Activated T-cell treated with anti-CD3 and anti-CD28 coated beads, Interleukin-2, amount 50 U/mL, for 72 hours (primary cell): ENCODE measurements around the gene BTK. TPM values are rescaled to one million over a fixed set of nuclear protein-coding genes. Genes with fewer than 3 reads are reported as not detected.

Experiments used
- ATAC-seq, 2 donors: fragments of 150-1000 bp; cut with Tn5 transposase; replicated peaks in 1 of 2; 2 replicates each; pipeline ENCODE4 v1.10.0; 2021; ENCODE audit warnings: moderate library complexity in 2 of 2, mild to moderate bottlenecking in 1 of 2
- DNase-seq, 2 donors: peaks; one replicate each; pipeline ENCODE4 v3.0.0; 2021 to 2022; ENCODE audit warnings: mixed read lengths in 1 of 2
- H3K27ac Mint-ChIP-seq: one replicate; pipeline ENCODE4 v1.8.0; 2022; ENCODE audit warnings: mild to moderate bottlenecking, moderate library complexity, mixed read lengths
- H3K27me3 Mint-ChIP-seq: one replicate; pipeline ENCODE4 v1.8.0; 2022; ENCODE audit warnings: low read depth, mixed read lengths
- H3K36me3 Mint-ChIP-seq, 2 donors: one replicate each; pipeline ENCODE4 v1.8.0; 2022; ENCODE audit warnings: mixed read lengths in 2 of 2, mild to moderate bottlenecking in 1 of 2; ENCODE audit not compliant: insufficient read depth in 2 of 2
- H3K4me1 Mint-ChIP-seq: one replicate; pipeline ENCODE4 v1.8.0; 2022; ENCODE audit warnings: low read depth, mixed read lengths
- H3K4me3 Mint-ChIP-seq, 2 donors: one replicate each; pipeline ENCODE4 v1.8.0; 2022; ENCODE audit warnings: mild to moderate bottlenecking in 2 of 2, mixed read lengths in 2 of 2, moderate library complexity in 2 of 2
- H3K9me3 Mint-ChIP-seq, 2 donors: one replicate each; pipeline ENCODE4 v1.8.0; 2022; ENCODE audit warnings: mixed read lengths in 2 of 2
- total RNA-seq, 2 donors: library from RNA; stranded (reverse); gene quantifications; one replicate each; pipeline ENCODE4 v1.2.3, GENCODE V29; 2022

BTK gene
- total RNA-seq, 2 donors from 2014 or later = 1.7 to 1.9 TPM

GRCh38 chrX:101408532-101408841 is 22.5 kb upstream of the BTK start:
- no peaks in the 10 kb centered on the region for H3K27me3 Mint-ChIP-seq
- H3K36me3 Mint-ChIP-seq = peaks cover 12 to 14% of the 10 kb centered on the region in 2 donors
- peak overlapping the region; percentile 85 to 96 for H3K4me3 Mint-ChIP-seq
- H3K4me1 Mint-ChIP-seq = peaks cover 23% of the 10 kb centered on the region
- peak overlapping the region; percentile 97 for H3K27ac Mint-ChIP-seq
- no peaks in the 10 kb centered on the region for H3K9me3 Mint-ChIP-seq
- DNase-seq = no peak
- no peak for ATAC-seq

- Mint-ChIP-seq H3K4me3 (peak within 1 kb of the TSS; percentile 85 to 96), H3K27me3 (no peaks in the 10 kb centered on the region), H3K36me3 (peaks cover 12 to 14% of the 10 kb centered on the region in 2 donors)
Observed at GRCh38 chrX:101407748-101408531, 21.9 kb upstream of the BTK start, which contains the start of the genes GLA and HNRNPH2. GLA (minus strand) TSS chrX:101407925; CDS start chrX:101407903, 22 bp downstream. HNRNPH2 (plus strand) TSS chrX:101408222; CDS start chrX:101411989, 3,767 bp downstream.

DNA sequence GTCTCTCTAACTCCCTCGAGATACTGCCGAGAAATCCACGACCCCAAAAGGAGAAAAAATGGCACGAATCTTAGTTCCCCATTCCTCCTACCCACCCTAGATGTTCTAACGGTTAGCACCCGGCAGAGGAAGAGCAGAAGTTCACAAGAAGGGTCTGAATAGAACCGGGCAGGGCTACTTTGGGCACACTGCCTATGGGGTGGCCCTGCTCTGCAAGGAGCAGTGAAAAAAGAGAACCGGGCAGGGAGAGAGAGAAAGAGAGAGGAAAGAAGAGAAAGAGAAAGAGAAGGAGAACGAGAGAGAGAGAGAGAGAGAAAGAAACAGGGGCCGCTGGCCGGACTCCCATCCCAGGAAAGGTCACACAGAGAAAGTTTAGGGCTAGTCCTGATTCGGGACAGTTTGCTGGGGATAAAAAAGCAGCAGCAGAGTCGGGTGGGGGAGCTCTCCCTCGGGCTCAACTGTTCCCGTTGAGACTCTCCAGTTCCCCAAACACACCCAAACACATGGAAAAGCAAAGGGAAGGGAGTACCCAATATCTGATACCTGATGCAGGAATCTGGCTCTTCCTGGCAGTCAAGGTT is 21.3 kb upstream of the BTK start:
- Mint-ChIP-seq H3K27me3 (no peaks in the 10 kb centered on the region), H3K27ac (peak overlapping the region; percentile 97), H3K9me3 (no peaks in the 10 kb centered on the region), H3K4me3 (peak overlapping the region; percentile 85 to 96), H3K36me3 (peaks cover 10 to 16% of the 10 kb centered on the region in 2 donors), H3K4me1 (peaks cover 10% of the 10 kb centered on the region)
- no peak for DNase-seq
- no peak for ATAC-seq

More at GRCh38 chrX:101407748-101408531, 21.9 kb upstream of the BTK start, which contains the start of the genes GLA and HNRNPH2:
- Mint-ChIP-seq H3K9me3 (no peaks in the 10 kb centered on the region), H3K4me1 (peaks cover 17% of the 10 kb centered on the region), H3K27ac (peak within 1 kb of the TSS; percentile 97)
- peak; percentile 92 to 94 for ATAC-seq
- DNase-seq = peak; percentile 84 to 88

DNA sequence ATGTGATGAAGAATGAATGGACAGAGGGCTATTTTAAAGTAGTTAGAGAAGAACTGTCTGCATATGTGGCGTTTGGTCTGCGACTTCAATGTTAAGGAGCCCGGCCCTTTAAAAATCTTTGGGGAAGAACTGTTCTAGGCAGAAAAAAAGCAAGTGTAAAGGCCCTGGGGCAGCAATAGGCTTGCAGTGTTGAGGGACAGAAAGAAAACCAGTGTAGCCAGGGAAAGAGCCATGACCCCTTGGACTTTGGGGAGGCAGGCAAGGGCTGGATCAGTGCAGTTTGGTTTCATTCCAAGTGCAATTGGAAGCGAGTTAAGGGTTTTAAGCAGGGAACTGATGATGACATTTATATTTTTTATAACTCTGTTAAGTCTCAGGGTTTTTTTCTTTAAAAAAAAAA is 13.8 kb upstream of the BTK start:
- Mint-ChIP-seq H3K36me3 (peaks cover 6 to 17% of the 10 kb centered on the region in 2 donors), H3K4me1 (no peaks in the 10 kb centered on the region), H3K9me3 (no peaks in the 10 kb centered on the region), H3K4me3 (no peak overlapping the region), H3K27me3 (no peaks in the 10 kb centered on the region), H3K27ac (no peak overlapping the region)
- DNase-seq (no peak), ATAC-seq (no peak)

DNA sequence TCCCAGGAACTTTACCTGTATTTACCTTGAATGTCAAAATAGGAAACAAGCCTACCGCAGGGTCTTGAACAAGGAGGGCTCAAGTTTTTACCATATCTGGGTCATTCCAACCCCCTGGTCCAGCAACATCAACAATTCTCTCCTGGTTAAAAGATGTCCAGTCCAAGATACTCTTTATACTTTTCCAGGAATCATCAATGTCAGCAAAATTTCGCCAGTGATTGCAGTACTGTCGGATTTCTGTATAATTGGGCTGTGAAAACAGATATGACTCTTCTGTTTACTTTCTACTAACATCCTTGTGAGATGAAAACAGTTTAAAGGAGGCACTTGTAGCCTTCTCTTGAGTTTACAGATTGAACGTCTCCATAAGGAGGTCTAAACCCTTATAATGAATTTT is 12.7 kb upstream of the BTK start:
- H3K27me3 Mint-ChIP-seq = no peaks in the 10 kb centered on the region
- no peaks in the 10 kb centered on the region for H3K9me3 Mint-ChIP-seq
- no peak overlapping the region for H3K27ac Mint-ChIP-seq
- no peak overlapping the region for H3K4me3 Mint-ChIP-seq
- H3K36me3 Mint-ChIP-seq = peaks cover 6 to 18% of the 10 kb centered on the region in 2 donors
- peaks cover 4% of the 10 kb centered on the region for H3K4me1 Mint-ChIP-seq
- DNase-seq (no peak), ATAC-seq (no peak)

DNA sequence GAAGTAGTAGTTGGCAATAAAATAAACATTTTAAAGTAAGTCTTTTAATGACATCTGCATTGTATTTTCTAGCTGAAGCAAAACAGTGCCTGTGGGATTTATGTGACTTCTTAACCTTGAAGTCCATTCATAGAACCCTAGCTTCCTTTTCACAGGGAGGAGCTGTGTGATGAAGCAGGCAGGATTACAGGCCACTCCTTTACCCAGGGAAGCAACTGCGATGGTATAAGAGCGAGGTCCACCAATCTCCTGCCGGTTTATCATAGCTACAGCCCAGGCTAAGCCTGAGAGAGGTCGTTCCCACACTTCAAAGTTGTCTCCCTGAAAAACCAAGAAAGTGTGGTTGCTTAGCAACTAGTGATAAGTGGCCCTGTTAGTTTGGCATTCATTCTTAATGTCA is 11.8 kb upstream of the BTK start:
- no peak for ATAC-seq
- no peak for DNase-seq
- H3K9me3 Mint-ChIP-seq = no peaks in the 10 kb centered on the region
- H3K27me3 Mint-ChIP-seq = no peaks in the 10 kb centered on the region
- H3K4me3 Mint-ChIP-seq = no peak overlapping the region
- peaks cover 6% of the 10 kb centered on the region for H3K4me1 Mint-ChIP-seq
- peaks cover 10 to 24% of the 10 kb centered on the region in 2 donors for H3K36me3 Mint-ChIP-seq
- peak overlapping the region; percentile 38 for H3K27ac Mint-ChIP-seq

GRCh38 chrX:101395789-101396188 is 9.8 kb upstream of the BTK start:
- peaks cover 6% of the 10 kb centered on the region for H3K4me1 Mint-ChIP-seq
- no peak overlapping the region for H3K4me3 Mint-ChIP-seq
- H3K27me3 Mint-ChIP-seq = no peaks in the 10 kb centered on the region
- H3K36me3 Mint-ChIP-seq = peaks cover 15 to 33% of the 10 kb centered on the region in 2 donors
- H3K9me3 Mint-ChIP-seq = no peaks in the 10 kb centered on the region
- ATAC-seq = no peak
- H3K27ac Mint-ChIP-seq = peak overlapping the region; percentile 91
- DNase-seq = no peak

- ATAC-seq = no peak
- Mint-ChIP-seq H3K4me3 (peak overlapping the region in 1 of 2 donors; percentile 91), H3K36me3 (peaks cover 9 to 25% of the 10 kb centered on the region in 2 donors), H3K27me3 (no peaks in the 10 kb centered on the region), H3K27ac (peak overlapping the region; percentile 98), H3K4me1 (peaks cover 6% of the 10 kb centered on the region), H3K9me3 (no peaks in the 10 kb centered on the region)
- no peak for DNase-seq
Observed at GRCh38 chrX:101394372-101394771, 8.4 kb upstream of the BTK start.

DNA sequence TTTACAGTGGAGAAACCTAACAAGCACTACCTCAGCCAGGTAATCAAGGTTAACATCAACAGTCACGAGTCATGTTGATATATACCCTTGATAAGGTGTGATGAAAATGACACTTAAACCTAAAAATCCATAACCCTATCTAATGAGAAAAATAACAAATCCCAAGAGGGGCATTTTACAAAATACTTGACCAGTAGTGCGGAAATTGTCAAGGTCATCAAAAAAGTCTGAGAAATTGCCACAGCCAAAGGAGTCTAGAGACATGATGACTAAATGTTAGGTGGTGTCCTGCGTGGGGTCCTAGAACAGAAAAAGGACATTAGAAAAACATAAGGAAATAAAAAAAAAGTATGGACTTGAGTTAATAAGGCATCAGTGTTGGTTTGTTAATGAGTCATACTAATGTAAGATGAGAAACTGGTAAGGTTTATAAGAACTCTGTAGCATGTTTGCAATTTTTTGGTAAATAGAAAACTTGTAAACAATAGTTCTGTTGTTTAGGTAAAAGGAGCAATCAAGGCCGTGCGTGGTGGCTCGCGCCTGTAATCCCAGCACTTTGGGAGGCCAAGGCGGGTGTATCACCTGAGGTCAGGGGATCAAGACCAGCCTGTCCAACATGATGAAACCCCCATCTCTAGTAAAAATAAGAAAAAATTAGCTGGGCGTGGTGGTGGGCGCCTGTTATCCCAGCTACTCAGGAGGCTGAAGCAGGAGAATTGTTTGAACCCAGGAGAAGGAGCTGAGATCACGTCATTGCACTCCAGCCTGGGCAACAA is 7.7 kb upstream of the BTK start:
- Mint-ChIP-seq H3K4me3 (peak overlapping the region; percentile 91 to 96), H3K36me3 (peaks cover 9 to 22% of the 10 kb centered on the region in 2 donors), H3K27ac (peak overlapping the region; percentile 98), H3K9me3 (no peaks in the 10 kb centered on the region), H3K27me3 (no peaks in the 10 kb centered on the region), H3K4me1 (peaks cover 6% of the 10 kb centered on the region)
- DNase-seq (no peak), ATAC-seq (no peak)

GRCh38 chrX:101391831-101392230 is 5.8 kb upstream of the BTK start:
- peak overlapping the region; percentile 91 to 96 for H3K4me3 Mint-ChIP-seq
- H3K27ac Mint-ChIP-seq = peak overlapping the region; percentile 98
- peaks cover 9 to 22% of the 10 kb centered on the region in 2 donors for H3K36me3 Mint-ChIP-seq
- no peaks in the 10 kb centered on the region for H3K9me3 Mint-ChIP-seq
- H3K27me3 Mint-ChIP-seq = no peaks in the 10 kb centered on the region
- ATAC-seq (no peak), DNase-seq (no peak)
- peaks cover 6% of the 10 kb centered on the region for H3K4me1 Mint-ChIP-seq

DNA sequence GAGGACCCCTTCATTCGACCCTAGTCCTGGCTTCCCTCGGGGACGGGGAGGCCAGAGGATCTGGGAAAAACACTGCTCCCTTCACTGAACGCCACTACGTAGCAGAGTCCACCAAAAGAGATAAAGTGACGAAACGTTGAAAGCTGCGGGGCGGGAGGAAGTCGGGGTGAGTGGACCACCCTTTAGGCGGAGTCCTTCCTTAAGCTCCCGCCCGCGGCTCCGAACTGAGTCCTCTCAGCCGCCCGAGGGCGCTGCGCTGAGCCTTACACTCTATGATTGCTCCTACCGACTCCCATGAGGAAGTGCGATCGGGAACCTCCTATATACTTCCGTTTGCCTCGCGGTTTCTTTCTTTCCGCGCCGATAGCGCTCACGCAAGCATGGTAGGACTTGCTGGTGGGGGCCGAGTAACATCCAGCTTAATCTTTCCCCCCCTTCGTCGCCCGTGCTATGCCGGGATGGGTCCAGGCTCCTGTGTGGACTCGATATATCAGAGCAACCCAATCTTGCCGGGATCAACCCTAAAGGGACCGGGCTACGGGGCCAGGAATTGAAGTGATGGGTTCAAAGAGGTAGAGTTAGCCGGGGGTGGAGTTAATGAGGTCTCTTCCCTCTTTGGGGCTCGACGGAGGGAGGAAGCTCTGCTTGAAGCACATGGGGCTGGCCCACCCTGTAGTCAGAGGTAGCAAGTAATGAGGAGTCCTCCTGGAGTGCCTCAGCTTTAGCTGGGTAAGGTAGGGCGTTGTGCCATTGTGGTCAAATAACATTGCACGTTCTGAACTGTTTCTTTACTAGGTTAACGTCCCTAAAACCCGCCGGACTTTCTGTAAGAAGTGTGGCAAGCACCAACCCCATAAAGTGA is 4.9 kb upstream of the BTK start, which contains the start of gene RPL36A:
Gene RPL36A, plus strand, starts transcription at position 348 of the 862 bp plus-strand sequence. Its CDS starts 33 bp downstream, at position 381.
- Mint-ChIP-seq H3K36me3 (peaks cover 9 to 22% of the 10 kb centered on the region in 2 donors), H3K4me3 (peak within 1 kb of the TSS; percentile 91 to 96), H3K27ac (peak within 1 kb of the TSS; percentile 98), H3K9me3 (no peaks in the 10 kb centered on the region), H3K27me3 (no peaks in the 10 kb centered on the region), H3K4me1 (peaks cover 11% of the 10 kb centered on the region)
- DNase-seq = peak; percentile 82 to 86
- peak; percentile 96 to 98 for ATAC-seq

DNA sequence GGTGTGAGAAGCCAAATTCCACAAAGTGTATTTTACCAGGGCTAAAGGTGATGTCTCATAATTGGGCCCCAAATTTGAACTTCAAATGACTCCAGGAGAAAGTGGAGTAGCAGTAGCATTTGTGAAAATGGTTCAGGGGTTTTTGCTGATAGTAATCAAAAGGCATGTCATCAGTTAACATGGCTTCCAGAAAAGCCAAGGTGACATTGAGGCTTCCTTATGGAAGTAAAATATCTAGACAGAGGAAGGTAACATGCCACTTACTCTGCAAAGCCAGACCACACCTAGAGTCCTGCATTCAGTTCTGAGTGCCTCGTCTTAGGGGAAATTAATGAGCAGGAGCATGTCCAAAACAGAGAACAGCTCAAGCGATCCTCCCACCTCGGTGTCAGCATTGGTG is 2.6 kb upstream of the BTK start:
- ATAC-seq = no peak
- Mint-ChIP-seq H3K27me3 (peaks cover 7% of the 10 kb centered on the region), H3K4me3 (no peak overlapping the region), H3K9me3 (no peaks in the 10 kb centered on the region), H3K27ac (no peak overlapping the region), H3K36me3 (peaks cover 9 to 18% of the 10 kb centered on the region in 2 donors), H3K4me1 (peaks cover 7% of the 10 kb centered on the region)
- no peak for DNase-seq
